HepG2 (cell line): Measurements from ENCODE around the gene NFRKB. TPM values are rescaled to one million over a fixed set of nuclear protein-coding genes. Genes with fewer than 3 reads are reported as not detected.

Experiments
- ATAC-seq: fragments of 200-7000 bp; cut with Tn5 transposase; 3 replicates; pipeline ENCODE4 v1.9.1; 2020; ENCODE audit warnings: mild to moderate bottlenecking, moderate library complexity
- BruUV-seq: library from RNA; stranded (reverse); fragments of 400-500 nt; replicated peaks from 2 replicates; lab custom pipeline; 2021; lab: Mats Ljungman, UMichigan
- CTCF ChIA-PET: fragments of 300-600 bp; formaldehyde crosslinking; extraction: SDS; loops from one replicate; lab custom pipeline; 2021; ENCODE audit warnings: low total read pairs, inconsistent platforms, low intra/inter-chr PET ratio; lab: Yijun Ruan, JAX
- POLR2A ChIA-PET: fragments of 350-600 bp; sonication (Branson Sonifier 250); formaldehyde crosslinking; loops from one replicate; lab custom pipeline; 2020; ENCODE audit warnings: antibody characterized with exemption, inconsistent platforms; lab: Yijun Ruan, JAX
- DNase-seq: peaks from one replicate; pipeline ENCODE4 v3.0.0-alpha.2; 2015; ENCODE audit warnings: low spot score
- FAIRE-seq: peaks from 3 replicates; lab custom pipeline; 2011; peaks lifted over from hg19 to GRCh38; lab: Jason Lieb, UNC
- H2AFZ ChIP-seq: one replicate; pipeline ENCODE4 v1.6.1; 2011; ENCODE audit warnings: low read length, inconsistent platforms
- H3K27ac ChIP-seq: fragments of 300-600 bp; 3 replicates; pipeline ENCODE4 v1.8.0; 2011; ENCODE audit warnings: mixed run types, mild to moderate bottlenecking, mixed read lengths, low read length, inconsistent platforms; ENCODE audit not compliant: insufficient read depth; ENCODE audit errors: extremely low read length
- H3K27me3 ChIP-seq, 2 experiments: fragments of 200-600 bp in 1 of 2; 2 replicates in 1 of 2; 3 replicates in 1 of 2; pipeline versions ENCODE4 v1.6.0 to v1.8.0; 2011; ENCODE audit warnings: low read length in 2 of 2, mild to moderate bottlenecking in 2 of 2, moderate library complexity in 2 of 2, inconsistent platforms in 1 of 2; ENCODE audit not compliant: insufficient read depth in 2 of 2, control insufficient read depth in 1 of 2
- H3K36me3 ChIP-seq, 2 experiments: fragments of 200-600 bp in 1 of 2; replicated peaks in 1 of 2; 2 replicates in 1 of 2; 3 replicates in 1 of 2; pipeline versions ENCODE4 v1.5.1 to v1.8.0; 2011; ENCODE audit warnings: low read length in 2 of 2, inconsistent platforms in 1 of 2; ENCODE audit not compliant: insufficient read depth in 2 of 2, control insufficient read depth in 1 of 2
- H3K4me1 ChIP-seq: 2 replicates; pipeline ENCODE4 v1.5.1; 2012; ENCODE audit warnings: low read length, inconsistent platforms; ENCODE audit not compliant: insufficient read depth
- H3K4me2 ChIP-seq: 2 replicates; pipeline ENCODE4 v1.6.0; 2011; ENCODE audit warnings: low read depth, low read length, inconsistent platforms
- H3K4me3 ChIP-seq, 3 experiments: fragments of 200-600 bp in 1 of 3; sonication (generic), shearing (Covaris generic) in 1 of 3; replicated peaks in 1 of 3; 2 replicates each; pipeline ENCODE4 v1.5.1; 2011 to 2016; ENCODE audit warnings: low read length in 3 of 3, inconsistent platforms in 2 of 3, low read depth in 2 of 3, mild to moderate bottlenecking in 2 of 3, control low read depth in 1 of 3, mixed read lengths in 1 of 3; ENCODE audit not compliant: insufficient read depth in 1 of 3
- H3K79me2 ChIP-seq: one replicate; pipeline ENCODE4 v1.6.1; 2011; ENCODE audit warnings: low read length, inconsistent platforms; ENCODE audit not compliant: insufficient read depth
- H3K9ac ChIP-seq: 2 replicates; pipeline ENCODE4 v1.6.0; 2011; ENCODE audit warnings: mild to moderate bottlenecking, low read depth, low read length, inconsistent platforms; ENCODE audit not compliant: insufficient read depth
- H3K9me3 ChIP-seq: 2 replicates; pipeline ENCODE4 v1.5.1; 2012; ENCODE audit warnings: mild to moderate bottlenecking, low read length
- H4K20me1 ChIP-seq: 2 replicates; pipeline ENCODE4 v1.6.0; 2011; ENCODE audit warnings: inconsistent platforms, mild to moderate bottlenecking, low read length, moderate library complexity; ENCODE audit not compliant: insufficient read depth
- HOXA3 ChIP-seq: sonication (generic); formaldehyde crosslinking; IDR thresholded peaks from 2 replicates; pipeline ENCODE4 v1.5.0; 2020; ENCODE audit warnings: missing genetic modification reagents
- MLXIP ChIP-seq: sonication (generic); formaldehyde crosslinking; IDR thresholded peaks from 2 replicates; pipeline ENCODE4 v1.9.0; 2021; ENCODE audit warnings: missing genetic modification reagents, borderline replicate concordance
- PHF21A ChIP-seq: sonication (generic); formaldehyde crosslinking; IDR thresholded peaks from 2 replicates; pipeline ENCODE4 v1.5.0; 2020; ENCODE audit warnings: mild to moderate bottlenecking, missing genetic modification reagents
- SMYD3 ChIP-seq: sonication (generic); formaldehyde crosslinking; IDR thresholded peaks from 2 replicates; pipeline ENCODE4 v1.8.1; 2023; ENCODE audit warnings: mild to moderate bottlenecking, missing genetic modification reagents
- ZNF451 ChIP-seq: sonication (generic); formaldehyde crosslinking; IDR thresholded peaks from 2 replicates; pipeline ENCODE4 v1.5.0; 2020; ENCODE audit warnings: mild to moderate bottlenecking, missing genetic modification reagents
- ZNF557 ChIP-seq: sonication (generic); formaldehyde crosslinking; IDR thresholded peaks from 2 replicates; pipeline ENCODE4 v1.4.0; 2020; ENCODE audit warnings: missing genetic modification reagents
- ZSCAN25 ChIP-seq: sonication (generic); formaldehyde crosslinking; IDR thresholded peaks from 2 replicates; pipeline ENCODE4 v1.8.0; 2022; ENCODE audit warnings: mild to moderate bottlenecking, missing genetic modification reagents
- WGBS: methylation state at CpG from one replicate; pipeline ENCODE4 v1.1.6; 2017; ENCODE audit warnings: low lambda C conversion rate; 5-methylcytosine and 5-hydroxymethylcytosine counted together
- in situ Hi-C: cut with HindIII; loops from 2 replicates; pipeline ENCODE4 v1.10.0; 2017; ENCODE audit warnings: low pct_unique_long_range_greater_than_20kb; ENCODE audit not compliant: extremely low pct_ligation_motif_present
- intact Hi-C: fragments of 100-400 bp; cut with micrococcal nuclease; formaldehyde crosslinking; loops from one replicate; pipeline ENCODE4 v1.10.0; 2022; ENCODE audit not compliant: unreplicated experiment
- polyA plus RNA-seq, 8 experiments: library from polyadenylated mRNA; depleted of rRNA in 3 of 8; stranded (reverse) in 7 of 8; unstranded in 1 of 8; fragments of >200 nt; fragmentation: Illumina TruSeq in 4 of 8; extraction: Trizol in 4 of 8; gene quantifications; 2 replicates each; pipeline versions ENCODE4 v1.2.1 to v1.2.3, GENCODE V29; 2011 to 2016; ENCODE audit warnings: low read depth in 4 of 8, missing spikeins in 1 of 8, mixed read lengths in 1 of 8; ENCODE audit not compliant: insufficient read depth in 1 of 8
- total RNA-seq, 5 experiments: library from RNA; depleted of rRNA; stranded (reverse); fragments of >200 nt; fragmentation: Illumina TruSeq; extraction: Trizol; gene quantifications; 2 replicates each; pipeline ENCODE4 v1.2.3, GENCODE V29; 2016; ENCODE audit warnings: low read depth in 1 of 5

NFRKB gene
- total and polyA plus RNA-seq, 2 of the 13 experiments (the other 11 are each of a cell fraction or from before 2014, with no cell fraction given): 22.9 to 23.7 TPM

GRCh38 chr11:129871914-129872313 is 23.5 kb downstream of the NFRKB start:
- in situ Hi-C loops: loop anchor here (10.0 kb wide), 1 partner anchor 87 kb away; no protein-coding TSS in a partner anchor
- Histone ChIP-seq H3K9me3 (no peaks in the 10 kb centered on the region), H2AFZ (no peak overlapping the region), H4K20me1 (no peaks in the 10 kb centered on the region), H3K27ac (no peak overlapping the region), H3K27me3 (no peaks in the 10 kb centered on the region), H3K4me1 (no peaks in the 10 kb centered on the region), H3K79me2 (no peaks in the 10 kb centered on the region), H3K4me2 (no peak overlapping the region), H3K36me3 (peaks cover 45 to 93% of the 10 kb centered on the region in 2 experiments), H3K4me3 (no peak overlapping the region), H3K9ac (no peak overlapping the region)
- no peak for ATAC-seq
- intact Hi-C loops: loop anchor here (5.0 kb wide), 1 partner anchor 85 kb away; no protein-coding TSS in a partner anchor
- no peak for TF ChIP-seq ZSCAN25 (CRISPR knock-in tag)
- no peak for TF ChIP-seq HOXA3 (CRISPR knock-in tag)
- no peak for TF ChIP-seq MLXIP
- no peak for TF ChIP-seq ZNF557 (CRISPR knock-in tag)
- TF ChIP-seq ZNF451 (CRISPR knock-in tag): no peak
- TF ChIP-seq PHF21A (CRISPR knock-in tag): no peak
- no peak for TF ChIP-seq SMYD3 (CRISPR knock-in tag)
- ChIA-PET POLR2A (no interaction called here), CTCF (no interaction called here)
- BruUV-seq: no TSS peak
- FAIRE-seq: no peak
- DNase-seq: no peak
- 94% methylated on average over 7 of the region's 7 CpGs for WGBS
